SH-SY5Y (cell line): Measurements from ENCODE around the gene CD58.

Experiments used
- GATA2 ChIP-seq: IDR thresholded peaks from 2 replicates; pipeline ENCODE4 v1.6.1; 2011; ENCODE audit warnings: mild to moderate bottlenecking, low read depth, low read length
- GATA3 ChIP-seq: IDR thresholded peaks from 2 replicates; pipeline ENCODE4 v1.6.1; 2011; ENCODE audit warnings: low read depth, mild to moderate bottlenecking, low read length, moderate library complexity

- no peak for TF ChIP-seq GATA2
- TF ChIP-seq GATA3, result no peak
Observed at GRCh38 chr1:116561563-116561962, 9.3 kb downstream of the CD58 start.
